H1 (cell line): ENCODE measurements around the gene UGT1A8. TPM values are rescaled to one million over a fixed set of nuclear protein-coding genes. Genes with fewer than 3 reads are reported as not detected.

ENCODE experiments used
- CTCF ChIA-PET: fragments of 300-600 bp; sonication (Branson Sonifier 250); formaldehyde crosslinking; loops from one replicate; lab custom pipeline; 2021; ENCODE audit not compliant: partially characterized antibody; lab: Charles Lee
- POLR2A ChIA-PET: fragments of 300-600 bp; sonication (Branson Sonifier 250); formaldehyde crosslinking; loops from one replicate; lab custom pipeline; 2021; ENCODE audit warnings: inconsistent platforms; ENCODE audit not compliant: partially characterized antibody; lab: Charles Lee
- DNase-seq, 2 experiments: peaks; one replicate each; pipeline versions ENCODE4 v3.0.0 to v3.0.0-alpha.2; 2010 to 2022; ENCODE audit warnings: low spot score in 2 of 2, low read depth in 1 of 2, mixed read lengths in 1 of 2
- FAIRE-seq: peaks from 2 replicates; lab custom pipeline; 2011; peaks lifted over from hg19 to GRCh38; lab: Jason Lieb, UNC
- H2AFZ ChIP-seq: 2 replicates; pipeline ENCODE4 v1.8.1; 2012; ENCODE audit warnings: low read length, inconsistent platforms
- H2AK5ac ChIP-seq: 2 replicates; pipeline ENCODE4 v1.6.1; 2013; ENCODE audit warnings: low read depth, low read length
- H2BK120ac ChIP-seq: replicated peaks from 2 replicates; pipeline ENCODE3; 2013; ENCODE audit warnings: low read depth, low read length, inconsistent platforms
- H2BK12ac ChIP-seq: 2 replicates; pipeline ENCODE4 v1.6.1; 2013; ENCODE audit warnings: low read depth, low read length
- H2BK15ac ChIP-seq: 2 replicates; pipeline ENCODE4 v1.6.1; 2013; ENCODE audit warnings: low read length
- H2BK20ac ChIP-seq: 2 replicates; pipeline ENCODE4 v1.6.1; 2013; ENCODE audit warnings: low read length
- H2BK5ac ChIP-seq: 2 replicates; pipeline ENCODE4 v1.6.1; 2013; ENCODE audit warnings: low read depth, low read length
- H3K14ac ChIP-seq: 2 replicates; pipeline ENCODE4 v1.6.1; 2013; ENCODE audit warnings: inconsistent platforms; ENCODE audit not compliant: insufficient read length
- H3K18ac ChIP-seq: 2 replicates; pipeline ENCODE4 v1.6.1; 2013; ENCODE audit warnings: low read length; ENCODE audit errors: extremely low read depth
- H3K23ac ChIP-seq: 2 replicates; pipeline ENCODE4 v1.6.1; 2013; ENCODE audit warnings: inconsistent platforms; ENCODE audit not compliant: insufficient read length
- H3K23me2 ChIP-seq: 2 replicates; pipeline ENCODE4 v1.6.1; 2013; ENCODE audit warnings: low read depth, low read length
- H3K27ac ChIP-seq: 2 replicates; pipeline ENCODE4 v1.6.1; 2011; ENCODE audit warnings: low read depth, low read length, inconsistent platforms
- H3K27me3 ChIP-seq, 4 experiments: replicated peaks in 1 of 4; 1 replicate in 1 of 4; 2 replicates in 3 of 4; pipeline versions ENCODE4 v1.6.1 to v1.8.1; 2011 to 2013; ENCODE audit warnings: low read length in 3 of 4, mild to moderate bottlenecking in 3 of 4, inconsistent platforms in 2 of 4, mixed read lengths in 2 of 4, moderate library complexity in 1 of 4; ENCODE audit not compliant: control insufficient read depth in 3 of 4, insufficient read depth in 3 of 4; ENCODE audit errors: extremely low read depth in 1 of 4
- H3K36me3 ChIP-seq, 4 experiments: 2 replicates each; pipeline versions ENCODE4 v1.6.1 to v1.8.1; 2011 to 2013; ENCODE audit warnings: mild to moderate bottlenecking in 4 of 4, low read length in 3 of 4, moderate library complexity in 2 of 4, control low read depth in 1 of 4, inconsistent platforms in 1 of 4; ENCODE audit not compliant: insufficient read depth in 4 of 4, control insufficient read depth in 2 of 4
- H3K4ac ChIP-seq: replicated peaks from 2 replicates; pipeline ENCODE3; 2013; ENCODE audit warnings: low read length, low read depth, mixed read lengths, inconsistent platforms; ENCODE audit not compliant: insufficient read length
- H3K4me1 ChIP-seq, 4 experiments: replicated peaks in 1 of 4; 1 replicate in 1 of 4; 2 replicates in 3 of 4; pipeline versions ENCODE4 v1.6.1 to v1.8.1; 2011 to 2013; ENCODE audit warnings: low read length in 3 of 4, inconsistent platforms in 2 of 4, mixed read lengths in 1 of 4; ENCODE audit not compliant: insufficient read depth in 4 of 4, control insufficient read depth in 3 of 4
- H3K4me2 ChIP-seq, 2 experiments: 2 replicates each; pipeline versions ENCODE4 v1.6.1 to v1.8.1; 2011 to 2013; ENCODE audit warnings: low read depth in 2 of 2, low read length in 2 of 2, control low read depth in 1 of 2, inconsistent platforms in 1 of 2, mild to moderate bottlenecking in 1 of 2; ENCODE audit not compliant: insufficient read depth in 1 of 2
- H3K4me3 ChIP-seq, 4 experiments: fragments of 200-600, 300-600 bp in 1 of 4; sonication (generic), shearing (Covaris generic), sonication (Bioruptor Twin) in 1 of 4; 2 replicates each; pipeline versions ENCODE4 v1.5.1 to v1.8.1; 2011 to 2016; ENCODE audit warnings: low read length in 4 of 4, low read depth in 3 of 4, control low read depth in 2 of 4, inconsistent platforms in 2 of 4, mild to moderate bottlenecking in 2 of 4, mixed read lengths in 1 of 4, moderate library complexity in 1 of 4; ENCODE audit not compliant: insufficient read depth in 2 of 4; ENCODE audit errors: extremely low read depth in 1 of 4
- H3K56ac ChIP-seq: replicated peaks from 2 replicates; pipeline ENCODE3; 2013; ENCODE audit warnings: low read depth, mild to moderate bottlenecking, mixed read lengths, low read length, inconsistent platforms; ENCODE audit not compliant: insufficient read length
- H3K79me1 ChIP-seq: 2 replicates; pipeline ENCODE4 v1.6.1; 2013; ENCODE audit warnings: low read depth, low read length, control low read depth
- H3K79me2 ChIP-seq, 2 experiments: 2 replicates each; pipeline versions ENCODE4 v1.6.1 to v1.8.1; 2012 to 2013; ENCODE audit warnings: low read length in 2 of 2, mild to moderate bottlenecking in 2 of 2, inconsistent platforms in 1 of 2; ENCODE audit not compliant: insufficient read depth in 2 of 2, control insufficient read depth in 1 of 2
- H3K9ac ChIP-seq, 4 experiments: replicated peaks in 1 of 4; 1 replicate in 1 of 4; 2 replicates in 3 of 4; pipeline versions ENCODE4 v1.6.1 to v1.8.1; 2011 to 2013; ENCODE audit warnings: low read depth in 3 of 4, low read length in 3 of 4, control low read depth in 2 of 4, mild to moderate bottlenecking in 2 of 4, moderate library complexity in 2 of 4, inconsistent platforms in 1 of 4; ENCODE audit errors: extremely low read depth in 1 of 4
- H3K9me3 ChIP-seq, 2 experiments: 2 replicates each; pipeline versions ENCODE4 v1.6.1 to v1.8.1; 2012 to 2013; ENCODE audit warnings: mild to moderate bottlenecking in 2 of 2, moderate library complexity in 2 of 2, control low read depth in 1 of 2, inconsistent platforms in 1 of 2, low read depth in 1 of 2, low read length in 1 of 2, mixed read lengths in 1 of 2; ENCODE audit not compliant: insufficient read depth in 2 of 2
- H4K20me1 ChIP-seq, 2 experiments: replicated peaks in 1 of 2; 2 replicates each; pipeline versions ENCODE3 to v1.8.1; 2011 to 2013; ENCODE audit warnings: inconsistent platforms in 2 of 2, low read length in 2 of 2, mild to moderate bottlenecking in 1 of 2; ENCODE audit not compliant: insufficient read depth in 2 of 2, control insufficient read depth in 1 of 2
- H4K5ac ChIP-seq: 2 replicates; pipeline ENCODE4 v1.6.1; 2013; ENCODE audit warnings: low read length, low read depth, mixed read lengths, inconsistent platforms; ENCODE audit not compliant: insufficient read length
- H4K8ac ChIP-seq: 2 replicates; pipeline ENCODE4 v1.8.0; 2013; ENCODE audit warnings: mild to moderate bottlenecking, moderate library complexity, low read length, inconsistent platforms; ENCODE audit not compliant: insufficient read depth; ENCODE audit errors: extremely low read depth
- H4K91ac ChIP-seq: replicated peaks from 2 replicates; pipeline ENCODE3; 2013; ENCODE audit warnings: low read length, mixed read lengths, inconsistent platforms; ENCODE audit not compliant: insufficient read length
- BCL11A ChIP-seq, 2 experiments: IDR thresholded peaks; one replicate each; pipeline ENCODE4 v1.6.1; 2011; ENCODE audit warnings: low read depth in 2 of 2, low read length in 2 of 2, mild to moderate bottlenecking in 2 of 2
- PHF8 ChIP-seq: fragments of 200-600 bp; sonication (generic); conservative IDR thresholded peaks from 2 replicates; pipeline ENCODE4 v1.7.1; 2012; ENCODE audit warnings: low read depth, mild to moderate bottlenecking, inconsistent platforms, low read length, moderate library complexity
- TAF7 ChIP-seq: optimal IDR thresholded peaks from 2 replicates; pipeline ENCODE3; 2011; ENCODE audit warnings: low read depth, mild to moderate bottlenecking, inconsistent platforms, low read length, moderate library complexity, borderline replicate concordance
- TBP ChIP-seq: IDR thresholded peaks from 2 replicates; pipeline ENCODE4 v1.6.1; 2011; ENCODE audit warnings: low read depth, low read length, improper control_type of control experiment
- WGBS, 2 experiments: shearing (Covaris generic) in 1 of 2; methylation state at CpG; one replicate each; pipeline versions ENCODE4 v1.1.6 to v1.1.7; 2013 to 2015; ENCODE audit warnings: low lambda C conversion rate in 2 of 2, mixed read lengths in 2 of 2, inconsistent platforms in 1 of 2, low coverage in 1 of 2, missing lambda C conversion rate in 1 of 2; ENCODE audit not compliant: insufficient replicate concordance in 2 of 2, insufficient coverage in 1 of 2, insufficient read length in 1 of 2; ENCODE audit errors: extremely low coverage in 1 of 2, missing lambda C conversion rate in 1 of 2; 5-methylcytosine and 5-hydroxymethylcytosine counted together
- polyA plus RNA-seq, 7 experiments: library from polyadenylated mRNA; depleted of rRNA in 3 of 7; stranded (reverse) in 5 of 7; unstranded in 2 of 7; fragments of >200 nt in 5 of 7; fragments of 200-250 nt in 2 of 7; gene quantifications; 1 replicate in 5 of 7; 2 replicates in 1 of 7; 4 replicates in 1 of 7; pipeline versions ENCODE4 v1.2.1 to v1.2.3, GENCODE V29; 2011 to 2013; ENCODE audit warnings: missing spikeins in 2 of 7, mixed read lengths in 2 of 7
- total RNA-seq: library from RNA; stranded (reverse); fragmentation: NEBNext Ultra II Directional; extraction: Animal tissue kit (Norgen Biotek cat#: 25700); gene quantifications from 2 replicates; pipeline ENCODE4 v1.2.1, GENCODE V29; 2021

Gene UGT1A8
- total and polyA plus RNA-seq, 2 of the 8 experiments (the other 6 are each of a cell fraction or from before 2014, with no cell fraction given) = not detected

DNA sequence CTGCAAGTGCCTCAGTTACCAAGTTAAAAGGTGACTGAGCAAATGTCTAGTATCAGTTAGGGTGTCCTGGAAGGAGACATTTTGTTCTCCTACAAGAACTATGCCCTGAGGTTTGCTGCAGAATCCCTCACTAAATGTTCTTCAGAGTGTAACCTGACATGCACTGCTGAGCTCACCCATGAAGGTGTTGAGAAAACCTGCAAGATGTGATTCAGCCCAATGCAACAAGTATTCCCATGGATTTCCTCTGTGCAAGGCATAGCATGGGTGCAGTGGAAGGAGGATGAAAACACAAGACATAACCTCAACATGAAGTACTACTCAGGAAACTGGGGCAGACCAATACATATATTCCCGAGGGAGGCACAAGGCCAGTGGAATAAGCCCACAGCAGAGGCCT is 15.4 kb upstream of the UGT1A8 start:
- no peak for TF ChIP-seq TAF7
- no peak for TF ChIP-seq TBP
- TF ChIP-seq BCL11A (IDR thresholded peaks at IDR 0.05; ENCODE audit: low read depth in 2 of 2, low read length in 2 of 2) = no peak
- no peak for TF ChIP-seq PHF8
- Histone ChIP-seq H4K8ac (no peak overlapping the region), H4K20me1 (no peaks in the 10 kb centered on the region), H3K56ac (no peak overlapping the region), H3K79me1 (no peaks in the 10 kb centered on the region), H4K5ac (no peak overlapping the region), H2BK5ac (no peak overlapping the region), H3K79me2 (no peaks in the 10 kb centered on the region), H3K4ac (no peak overlapping the region), H3K23ac (no peak overlapping the region), H3K9me3 (peaks cover 5 to 6% of the 10 kb centered on the region in 2 experiments; a peak in 1 of 4 replicates), H3K27me3 (no peaks in the 10 kb centered on the region), H3K27ac (no peak overlapping the region), H3K36me3 (no peaks in the 10 kb centered on the region), H2AK5ac (no peak overlapping the region), H3K4me3 (no peak overlapping the region), H3K18ac (no peak overlapping the region), H2AFZ (no peak overlapping the region), H3K23me2 (no peaks in the 10 kb centered on the region), H3K14ac (no peak overlapping the region), H3K4me2 (no peak overlapping the region), H2BK15ac (no peak overlapping the region), H4K91ac (no peak overlapping the region), H3K4me1 (no peaks in the 10 kb centered on the region), H2BK12ac (no peak overlapping the region), H2BK20ac (no peak overlapping the region), H2BK120ac (no peak overlapping the region), H3K9ac (no peak overlapping the region)
- CTCF ChIA-PET = interaction anchor here (1.3 kb wide), 1 partner anchor 8 kb away, joined by 4 read pairs; no protein-coding TSS in a partner anchor
- FAIRE-seq (no peak), DNase-seq (no peak)
- POLR2A ChIA-PET = interaction anchor here (1.0 kb wide), 1 partner anchor 19 kb away, joined by 3 read pairs; no protein-coding TSS in a partner anchor
- WGBS, 2 experiments = 86% methylated on average over 1 of the region's 1 CpG; no CpG with 5 or more reads in 1 of the 2 experiments
